IPS DF 6.9 (cell line): Measurements from ENCODE around the gene TMEM151B.
"Not testable (repeated sequence)": the region's sequence is repeated elsewhere in the genome, so short reads cannot be mapped to it uniquely, and the experiment has no call there.

ENCODE experiments used
- DNase-seq: peaks from one replicate; pipeline ENCODE4 v3.0.0-alpha.2; 2013; ENCODE audit warnings: low read depth, low spot score
- H3K27ac ChIP-seq: one replicate; pipeline ENCODE4 v1.5.1; 2013; ENCODE audit warnings: low read length, control low read depth
- H3K27me3 ChIP-seq: 2 replicates; pipeline ENCODE4 v1.6.1; 2013; ENCODE audit warnings: mild to moderate bottlenecking, low read length; ENCODE audit not compliant: control insufficient read depth, insufficient read depth
- H3K36me3 ChIP-seq: 2 replicates; pipeline ENCODE4 v1.6.1; 2013; ENCODE audit warnings: low read length; ENCODE audit not compliant: control insufficient read depth, insufficient read depth
- H3K4me1 ChIP-seq: 2 replicates; pipeline ENCODE4 v1.6.1; 2013; ENCODE audit warnings: low read length; ENCODE audit not compliant: control insufficient read depth, insufficient read depth
- H3K4me3 ChIP-seq: 2 replicates; pipeline ENCODE4 v1.5.1; 2013; ENCODE audit warnings: mild to moderate bottlenecking, low read length
- H3K9me3 ChIP-seq: 2 replicates; pipeline ENCODE4 v1.6.1; 2013; ENCODE audit warnings: low read length, inconsistent platforms; ENCODE audit not compliant: control insufficient read depth, insufficient read depth
- WGBS: extraction: QIAGEN DNeasy Blood & Tissue Kit; methylation state at CpG from one replicate; pipeline ENCODE4 v1.1.7; 2013; ENCODE audit warnings: mixed read lengths, missing lambda C conversion rate; ENCODE audit not compliant: insufficient read length, insufficient coverage; 5-methylcytosine and 5-hydroxymethylcytosine counted together

TMEM151B gene

DNA sequence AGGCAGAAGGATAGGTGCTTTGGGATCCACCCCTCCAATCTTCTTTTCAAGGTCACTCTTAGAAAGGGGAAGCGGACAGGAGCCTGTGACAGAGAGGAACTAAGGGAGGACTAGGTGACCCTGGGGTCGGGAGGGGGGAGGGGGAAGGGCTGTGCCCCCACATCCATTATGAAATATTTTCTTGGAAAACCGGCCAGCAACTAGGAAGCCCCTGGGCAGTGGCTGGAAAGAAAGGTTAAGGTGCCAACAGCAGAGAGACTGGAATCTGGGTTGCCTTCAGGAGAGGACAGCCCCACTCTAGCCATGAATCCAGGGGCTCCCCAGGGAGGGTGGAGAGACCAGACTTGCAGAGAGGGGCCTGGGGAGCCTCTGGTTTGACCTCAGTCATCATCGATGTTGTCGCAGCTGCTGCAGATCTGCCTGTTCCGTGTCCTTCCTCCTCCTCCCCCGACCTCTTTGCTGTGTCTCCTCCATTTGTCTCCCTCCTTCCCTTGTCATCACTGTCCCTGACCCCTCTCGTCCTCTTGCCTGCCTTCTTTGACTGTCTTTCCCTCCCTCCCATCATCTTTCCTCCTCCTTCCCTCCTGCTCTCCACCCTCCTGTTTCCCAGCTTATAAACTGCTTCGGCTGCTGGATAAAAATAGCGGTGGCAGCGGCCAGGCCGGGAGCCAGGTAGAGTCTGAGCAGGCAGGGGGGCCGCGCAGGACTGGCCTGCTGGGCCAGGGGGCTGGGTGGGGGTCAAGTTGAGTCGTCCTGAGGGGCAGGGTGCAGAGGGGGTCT is 43.7 kb upstream of the TMEM151B start:
- Histone ChIP-seq H3K4me1 (peaks cover 17% of the 10 kb centered on the region), H3K9me3 (no peaks in the 10 kb centered on the region), H3K36me3 (peaks cover 26% of the 10 kb centered on the region), H3K4me3 (no peak overlapping the region), H3K27me3 (no peaks in the 10 kb centered on the region), H3K27ac (no peak overlapping the region)
- WGBS = no CpG with 5 or more reads among the region's 15 CpGs
- no peak for DNase-seq

DNA sequence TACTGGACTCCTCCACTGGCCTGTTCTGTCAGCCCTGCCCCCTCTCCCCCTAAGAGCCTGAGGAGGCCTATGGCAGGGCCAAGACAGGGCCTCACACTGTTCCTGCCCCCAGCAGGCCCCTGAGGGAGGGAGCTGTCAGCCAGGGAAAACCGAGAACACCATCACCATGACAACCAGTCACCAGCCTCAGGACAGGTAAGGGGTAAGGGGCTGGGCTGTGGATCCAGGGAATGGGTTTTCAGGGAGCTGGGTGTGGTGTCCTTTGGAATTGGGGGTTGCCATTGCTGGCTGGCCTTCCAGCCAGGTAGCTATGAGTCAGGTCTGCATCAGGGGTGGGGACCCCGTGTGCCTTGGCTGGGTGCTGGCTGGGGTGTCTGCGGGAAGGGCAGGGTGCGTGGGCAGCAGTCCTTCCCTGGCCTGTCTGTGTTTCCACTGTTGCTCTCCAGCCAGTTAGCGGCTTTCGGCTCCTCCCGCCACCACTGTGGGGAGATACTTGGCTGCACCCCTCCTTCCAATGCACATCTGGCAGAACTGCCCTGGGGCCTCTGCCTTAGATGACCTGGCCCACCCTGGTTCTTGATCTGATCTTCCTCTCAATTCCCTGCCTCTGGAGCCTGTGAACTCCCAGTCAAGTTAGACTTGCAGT is 43.0 kb upstream of the TMEM151B start:
- peaks cover 12% of the 10 kb centered on the region for H3K4me1 ChIP-seq

DNA sequence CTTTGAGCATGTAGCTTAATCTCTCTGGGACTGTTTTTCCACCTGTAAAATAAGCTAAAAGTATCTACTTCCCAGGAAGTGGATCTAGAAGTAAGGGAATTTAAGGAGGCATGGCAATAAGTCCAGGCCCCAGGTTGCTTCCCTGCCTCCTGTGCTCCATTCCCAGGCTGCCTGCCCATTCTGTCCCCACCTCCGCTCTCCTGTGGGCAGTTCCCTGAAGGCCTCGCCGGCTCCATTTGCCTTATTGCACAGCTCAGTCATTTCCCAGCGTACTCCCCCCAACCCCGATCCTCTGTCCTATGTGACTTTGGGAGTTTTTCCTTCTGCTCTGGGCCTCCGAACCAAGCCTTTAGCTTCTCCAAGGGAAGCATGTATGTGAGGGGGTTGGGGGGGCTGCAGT is 42.2 kb upstream of the TMEM151B start:
- Histone ChIP-seq H3K4me1 (peaks cover 8% of the 10 kb centered on the region), H3K27me3 (no peaks in the 10 kb centered on the region), H3K27ac (no peak overlapping the region), H3K9me3 (no peaks in the 10 kb centered on the region), H3K4me3 (no peak overlapping the region), H3K36me3 (peaks cover 36% of the 10 kb centered on the region)
- DNase-seq = no peak
- no CpG with 5 or more reads among the region's 6 CpGs for WGBS

More for the DNA sequence above, 43.0 kb upstream of the TMEM151B start:
- Histone ChIP-seq H3K27me3 (no peaks in the 10 kb centered on the region), H3K36me3 (peaks cover 31% of the 10 kb centered on the region), H3K9me3 (no peaks in the 10 kb centered on the region), H3K4me3 (no peak overlapping the region), H3K27ac (no peak overlapping the region)
- DNase-seq = no peak
- whole genome bisulfite sequencing = no CpG with 5 or more reads among the region's 7 CpGs

DNA sequence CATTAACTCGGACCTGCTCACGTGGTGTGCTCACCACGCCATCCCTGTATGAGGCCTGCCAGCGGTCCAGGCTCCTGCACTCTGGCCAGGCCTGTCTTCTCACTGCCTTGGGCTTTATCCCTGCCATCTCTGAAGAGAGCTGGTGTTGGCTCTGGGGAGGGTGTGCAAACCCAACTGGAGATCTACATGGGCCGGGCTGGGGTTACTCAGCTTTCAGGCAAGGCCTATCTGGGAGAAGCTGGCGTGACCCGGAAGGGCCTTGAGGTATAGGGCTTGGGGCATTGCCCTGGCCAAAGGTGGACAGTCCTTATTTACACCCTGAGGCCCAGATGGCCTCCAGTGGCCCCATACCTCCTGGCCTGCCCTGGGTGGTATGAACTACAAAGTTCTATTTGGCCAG is 41.8 kb upstream of the TMEM151B start:
- H3K4me3 ChIP-seq = no peak overlapping the region
- H3K27me3 ChIP-seq = no peaks in the 10 kb centered on the region
- H3K36me3 ChIP-seq = peaks cover 40% of the 10 kb centered on the region
- no CpG with 5 or more reads among the region's 7 CpGs for WGBS
- no peaks in the 10 kb centered on the region for H3K9me3 ChIP-seq
- no peak for DNase-seq
- H3K4me1 ChIP-seq = peaks cover 8% of the 10 kb centered on the region
- H3K27ac ChIP-seq = no peak overlapping the region

DNA sequence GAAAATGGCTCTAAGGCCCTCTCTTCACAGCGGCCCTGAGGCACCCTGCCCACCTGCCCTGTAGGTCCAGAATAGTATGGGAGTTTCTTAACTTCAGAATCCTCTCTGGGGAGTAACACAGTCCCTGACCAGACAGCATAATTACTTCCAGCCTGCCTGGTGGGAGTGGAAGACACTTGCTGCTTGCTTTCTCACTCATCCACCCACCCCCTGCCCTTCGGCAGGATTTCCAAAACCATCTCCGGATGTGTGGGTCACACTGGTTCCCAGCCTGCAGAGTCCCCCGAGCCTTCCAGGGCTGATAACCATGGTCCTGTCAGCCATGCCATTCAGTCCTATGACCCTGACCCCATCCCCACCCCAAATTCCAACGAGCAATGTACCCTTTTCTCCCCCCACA is 41.4 kb upstream of the TMEM151B start:
- Histone ChIP-seq H3K36me3 (peaks cover 42% of the 10 kb centered on the region), H3K4me3 (no peak overlapping the region), H3K9me3 (no peaks in the 10 kb centered on the region), H3K4me1 (peaks cover 8% of the 10 kb centered on the region), H3K27me3 (no peaks in the 10 kb centered on the region), H3K27ac (no peak overlapping the region)
- no peak for DNase-seq
- WGBS = no CpG with 5 or more reads among the region's 5 CpGs

DNA sequence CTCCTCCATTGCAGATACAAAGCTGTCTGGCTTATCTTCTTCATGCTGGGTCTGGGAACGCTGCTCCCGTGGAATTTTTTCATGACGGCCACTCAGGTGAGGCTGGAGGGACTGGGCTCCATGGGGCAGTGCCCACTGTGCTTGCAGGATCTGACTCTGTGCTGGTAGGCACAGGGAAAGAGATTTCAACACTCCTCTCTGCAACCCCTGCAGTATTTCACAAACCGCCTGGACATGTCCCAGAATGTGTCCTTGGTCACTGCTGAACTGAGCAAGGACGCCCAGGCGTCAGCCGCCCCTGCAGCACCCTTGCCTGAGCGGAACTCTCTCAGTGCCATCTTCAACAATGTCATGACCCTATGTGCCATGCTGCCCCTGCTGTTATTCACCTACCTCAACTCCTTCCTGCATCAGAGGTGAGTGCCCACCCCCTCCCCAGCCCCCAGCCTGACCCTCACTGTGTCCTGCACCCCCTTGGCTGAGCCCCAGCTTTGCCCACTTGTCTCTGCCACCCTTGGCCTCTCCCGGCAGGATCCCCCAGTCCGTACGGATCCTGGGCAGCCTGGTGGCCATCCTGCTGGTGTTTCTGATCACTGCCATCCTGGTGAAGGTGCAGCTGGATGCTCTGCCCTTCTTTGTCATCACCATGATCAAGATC is 40.7 kb upstream of the TMEM151B start:
- no peaks in the 10 kb centered on the region for H3K9me3 ChIP-seq
- no peak overlapping the region for H3K4me3 ChIP-seq
- DNase-seq = no peak
- no peak overlapping the region for H3K27ac ChIP-seq
- no CpG with 5 or more reads among the region's 11 CpGs for WGBS
- peaks cover 42% of the 10 kb centered on the region for H3K36me3 ChIP-seq
- H3K4me1 ChIP-seq = peaks cover 10% of the 10 kb centered on the region
- no peaks in the 10 kb centered on the region for H3K27me3 ChIP-seq

DNA sequence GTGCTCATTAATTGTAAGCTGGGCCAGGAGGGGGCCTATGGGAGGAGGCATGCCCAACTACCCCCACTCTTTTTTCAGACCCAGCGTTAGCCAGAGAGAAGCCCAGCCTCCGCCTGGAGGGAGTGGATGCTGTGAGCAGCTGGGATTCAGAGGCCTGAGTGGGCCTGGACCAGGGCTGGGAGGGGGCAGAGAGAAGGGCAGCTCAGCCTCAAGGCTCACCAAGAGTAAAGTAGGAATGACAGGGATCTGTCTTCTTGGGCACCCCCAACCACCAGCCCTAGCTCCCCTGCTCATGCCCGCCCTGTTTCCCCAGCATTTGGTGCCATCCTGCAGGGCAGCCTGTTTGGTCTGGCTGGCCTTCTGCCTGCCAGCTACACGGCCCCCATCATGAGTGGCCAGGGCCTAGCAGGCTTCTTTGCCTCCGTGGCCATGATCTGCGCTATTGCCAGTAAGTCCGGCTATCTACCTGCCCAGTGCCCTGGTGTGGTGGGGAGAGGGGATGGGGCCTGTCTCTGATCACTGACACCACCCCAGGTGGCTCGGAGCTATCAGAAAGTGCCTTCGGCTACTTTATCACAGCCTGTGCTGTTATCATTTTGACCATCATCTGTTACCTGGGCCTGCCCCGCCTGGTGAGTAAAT is 40.1 kb upstream of the TMEM151B start:
- Histone ChIP-seq H3K36me3 (peaks cover 42% of the 10 kb centered on the region), H3K27me3 (no peaks in the 10 kb centered on the region), H3K9me3 (no peaks in the 10 kb centered on the region), H3K4me3 (no peak overlapping the region), H3K4me1 (peaks cover 12% of the 10 kb centered on the region), H3K27ac (no peak overlapping the region)
- DNase-seq = no peak
- WGBS = no CpG with 5 or more reads among the region's 10 CpGs

DNA sequence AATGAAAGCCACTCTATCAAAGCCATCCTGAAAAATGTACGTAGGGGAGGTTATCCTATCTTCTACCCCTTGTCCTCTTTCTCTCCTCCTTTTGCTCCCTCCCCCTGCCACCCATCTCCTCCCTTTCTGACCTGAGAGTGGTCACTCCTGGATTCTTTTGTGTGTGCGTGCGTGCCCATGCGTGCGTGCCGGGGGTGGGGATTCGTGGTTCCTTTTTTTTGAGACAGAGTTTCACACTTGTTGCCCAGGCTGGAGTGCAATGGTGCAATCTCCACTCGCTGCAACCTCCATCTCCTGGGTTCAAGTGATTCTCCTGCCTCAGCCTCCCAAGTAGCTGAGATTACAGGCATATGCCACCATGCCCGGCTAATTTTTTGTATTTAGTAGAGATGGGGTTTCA is 38.8 kb upstream of the TMEM151B start:
- no CpG with 5 or more reads among the region's 9 CpGs for WGBS
- not testable (repeated sequence) for H3K9me3 ChIP-seq, H3K27me3 ChIP-seq, H3K27ac ChIP-seq, H3K4me1 ChIP-seq, DNase-seq, H3K4me3 ChIP-seq
- peaks cover 42% of the 10 kb centered on the region for H3K36me3 ChIP-seq

DNA sequence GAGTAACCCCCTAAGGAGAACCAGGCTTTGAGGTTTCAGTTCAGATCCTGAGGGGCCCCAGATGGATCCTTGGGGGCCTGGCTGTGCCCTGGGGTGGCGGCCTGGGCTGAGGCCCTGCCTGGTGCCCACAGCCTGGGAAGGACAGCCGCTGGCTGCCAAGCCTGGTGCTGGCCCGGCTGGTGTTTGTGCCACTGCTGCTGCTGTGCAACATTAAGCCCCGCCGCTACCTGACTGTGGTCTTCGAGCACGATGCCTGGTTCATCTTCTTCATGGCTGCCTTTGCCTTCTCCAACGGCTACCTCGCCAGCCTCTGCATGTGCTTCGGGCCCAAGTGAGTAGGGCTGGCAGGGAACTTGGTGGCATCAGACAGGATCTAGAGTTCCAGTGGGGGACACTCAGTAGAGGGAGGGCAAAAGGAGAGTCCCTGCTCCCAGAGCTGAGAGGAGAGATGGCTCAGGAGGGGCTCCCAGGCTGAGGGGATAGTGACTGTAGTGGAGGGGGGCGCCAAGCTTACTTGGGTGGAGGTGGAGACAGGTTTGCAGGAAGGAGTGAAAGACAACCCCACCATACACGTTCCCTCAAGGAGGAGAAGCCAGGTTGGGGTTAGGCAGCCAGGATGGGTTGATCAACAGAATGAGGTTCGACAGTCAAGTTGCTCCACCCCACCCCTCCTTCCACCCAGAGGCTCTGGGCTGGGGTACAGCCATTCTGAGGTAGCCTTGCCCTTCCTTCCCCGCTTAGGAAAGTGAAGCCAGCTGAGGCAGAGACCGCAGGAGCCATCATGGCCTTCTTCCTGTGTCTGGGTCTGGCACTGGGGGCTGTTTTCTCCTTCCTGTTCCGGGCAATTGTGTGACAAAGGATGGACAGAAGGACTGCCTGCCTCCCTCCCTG is 37.3 kb upstream of the TMEM151B start:
- no peaks in the 10 kb centered on the region for H3K9me3 ChIP-seq
- H3K4me1 ChIP-seq = peaks cover 9% of the 10 kb centered on the region
- no peak overlapping the region for H3K27ac ChIP-seq
- DNase-seq = no peak
- H3K4me3 ChIP-seq = no peak overlapping the region
- H3K27me3 ChIP-seq = no peaks in the 10 kb centered on the region
- peaks cover 39% of the 10 kb centered on the region for H3K36me3 ChIP-seq
- WGBS = no CpG with 5 or more reads among the region's 16 CpGs
